ENCODE data around the gene CCNF.

Gene CCNF

DNA sequence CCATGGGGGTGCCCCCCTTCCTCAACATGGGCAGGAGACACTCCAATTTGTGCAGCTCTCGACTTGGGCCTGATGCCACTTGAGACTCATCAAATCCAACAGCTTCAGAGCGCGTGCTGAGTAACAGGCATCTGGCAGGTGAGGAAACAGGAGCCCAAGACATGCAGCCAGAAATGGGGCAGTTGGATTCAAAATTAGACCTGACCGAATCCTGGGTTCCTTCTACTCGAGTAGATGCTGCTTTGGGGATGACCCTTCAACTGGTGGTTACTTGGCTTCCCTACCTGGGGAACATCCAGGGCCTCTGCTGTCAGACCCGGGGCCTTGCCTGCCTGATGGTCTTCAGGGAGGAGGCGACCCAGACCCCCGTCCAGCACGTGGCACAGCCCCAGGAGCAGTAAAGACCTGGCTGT, 41.4 kb downstream of the CCNF start (continued):
- TF ChIP-seq ZEB2 (tag by site-specific recombination; IDR thresholded peaks at IDR 0.05) (peak; percentile 78), ZSCAN30 (tag by site-specific recombination; IDR thresholded peaks at IDR 0.05) (peak; percentile 28; the same call in 1 of the 2 replicates), ZNF449 (tag by site-specific recombination; IDR thresholded peaks at IDR 0.05) (no peak)

DNA sequence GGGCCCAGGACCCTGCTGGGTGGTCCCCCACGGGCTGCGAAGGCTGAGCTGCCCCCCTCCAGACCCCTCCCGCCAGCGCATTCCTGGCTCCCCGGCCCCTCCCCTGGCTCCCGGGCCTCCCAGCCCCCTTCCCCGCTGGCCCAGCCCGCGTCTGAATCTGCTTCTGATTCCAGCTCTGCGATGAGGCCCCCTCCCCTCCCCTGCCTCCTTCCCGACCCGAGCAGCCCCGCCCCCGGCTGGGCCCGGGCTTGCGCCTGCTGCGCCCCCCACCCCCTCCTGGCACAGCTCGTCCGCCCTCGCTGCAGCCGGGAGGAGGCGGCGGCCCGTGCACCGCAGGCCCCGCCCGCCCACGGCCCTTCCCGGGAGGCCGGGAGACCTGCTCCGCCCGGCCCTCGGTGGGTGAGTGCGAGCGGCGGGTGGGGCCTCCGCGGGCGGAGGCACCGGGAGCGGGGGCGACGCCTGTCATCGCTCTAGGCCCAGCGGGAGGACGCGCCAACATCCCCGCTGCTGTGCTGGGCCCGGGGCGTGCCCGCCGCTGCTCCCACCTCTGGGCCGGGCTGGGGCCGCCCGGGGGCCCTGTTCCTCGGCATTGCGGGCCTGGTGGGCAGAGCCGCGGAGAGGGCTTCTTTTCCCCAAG, 41.9 kb downstream of the CCNF start, which contains the start of gene NTN3:
Gene NTN3 (plus strand): TSS at position 282 of the 637 bp plus-strand sequence. CDS start 405 bp downstream, outside the sequence.
- CTCF ChIA-PET: no interaction called here
- POLR2A ChIA-PET: interaction anchor here (0.7 to 3.2 kb wide), 6 partner anchors 12 to 235 kb away, joined by 3 to 34 read pairs (median 4); partner anchors contain the start of genes DNASE1L2, ECI1 and TEDC2
- TF ChIP-seq ZNF114 (tag by site-specific recombination; IDR thresholded peaks at IDR 0.05): no peak
- TF ChIP-seq PRDM10 (tag by site-specific recombination; IDR thresholded peaks at IDR 0.05): peak; percentile 1; the same call in 1 of the 2 replicates
- no peak for TF ChIP-seq ZNF777 (tag by site-specific recombination; IDR thresholded peaks at IDR 0.05; ENCODE audit: borderline replicate concordance)
- TF ChIP-seq ZNF292 (tag by site-specific recombination; IDR thresholded peaks at IDR 0.05; ENCODE audit: borderline replicate concordance, low read depth): no peak
- TF ChIP-seq ZNF184 (tag by site-specific recombination; IDR thresholded peaks at IDR 0.05): peak; percentile 67
- no peak for TF ChIP-seq ZNF830 (tag by site-specific recombination; IDR thresholded peaks at IDR 0.05; ENCODE audit: low read depth)
- TF ChIP-seq ZNF433 (tag by site-specific recombination; IDR thresholded peaks at IDR 0.05; ENCODE audit: low read depth): no peak
- TF ChIP-seq ZNF610 (tag by site-specific recombination; IDR thresholded peaks at IDR 0.05; ENCODE audit: borderline replicate concordance): no peak
- no peak for TF ChIP-seq ZNF600 (tag by site-specific recombination; IDR thresholded peaks at IDR 0.05)
- TF ChIP-seq PRDM6 (tag by site-specific recombination; IDR thresholded peaks at IDR 0.05): no peak
- no peak for TF ChIP-seq BCL11A (tag by site-specific recombination; IDR thresholded peaks at IDR 0.05; ENCODE audit: low read depth)
- TF ChIP-seq, protein P1, sequence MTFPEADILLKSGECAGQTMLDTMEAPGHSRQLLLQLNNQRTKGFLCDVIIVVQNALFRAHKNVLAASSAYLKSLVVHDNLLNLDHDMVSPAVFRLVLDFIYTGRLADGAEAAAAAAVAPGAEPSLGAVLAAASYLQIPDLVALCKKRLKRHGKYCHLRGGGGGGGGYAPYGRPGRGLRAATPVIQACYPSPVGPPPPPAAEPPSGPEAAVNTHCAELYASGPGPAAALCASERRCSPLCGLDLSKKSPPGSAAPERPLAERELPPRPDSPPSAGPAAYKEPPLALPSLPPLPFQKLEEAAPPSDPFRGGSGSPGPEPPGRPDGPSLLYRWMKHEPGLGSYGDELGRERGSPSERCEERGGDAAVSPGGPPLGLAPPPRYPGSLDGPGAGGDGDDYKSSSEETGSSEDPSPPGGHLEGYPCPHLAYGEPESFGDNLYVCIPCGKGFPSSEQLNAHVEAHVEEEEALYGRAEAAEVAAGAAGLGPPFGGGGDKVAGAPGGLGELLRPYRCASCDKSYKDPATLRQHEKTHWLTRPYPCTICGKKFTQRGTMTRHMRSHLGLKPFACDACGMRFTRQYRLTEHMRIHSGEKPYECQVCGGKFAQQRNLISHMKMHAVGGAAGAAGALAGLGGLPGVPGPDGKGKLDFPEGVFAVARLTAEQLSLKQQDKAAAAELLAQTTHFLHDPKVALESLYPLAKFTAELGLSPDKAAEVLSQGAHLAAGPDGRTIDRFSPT (tag by site-specific recombination; IDR thresholded peaks at IDR 0.05): no peak
- peak; percentile 83 for TF ChIP-seq ZNF561 (tag by site-specific recombination; IDR thresholded peaks at IDR 0.05; ENCODE audit: borderline replicate concordance)
- TF ChIP-seq ZNF398 (tag by site-specific recombination; IDR thresholded peaks at IDR 0.05): peak; percentile 63
- no peak for TF ChIP-seq HOXA7 (CRISPR knock-in tag; IDR thresholded peaks at IDR 0.05; ENCODE audit: borderline replicate concordance)
- TF ChIP-seq, protein P2, sequence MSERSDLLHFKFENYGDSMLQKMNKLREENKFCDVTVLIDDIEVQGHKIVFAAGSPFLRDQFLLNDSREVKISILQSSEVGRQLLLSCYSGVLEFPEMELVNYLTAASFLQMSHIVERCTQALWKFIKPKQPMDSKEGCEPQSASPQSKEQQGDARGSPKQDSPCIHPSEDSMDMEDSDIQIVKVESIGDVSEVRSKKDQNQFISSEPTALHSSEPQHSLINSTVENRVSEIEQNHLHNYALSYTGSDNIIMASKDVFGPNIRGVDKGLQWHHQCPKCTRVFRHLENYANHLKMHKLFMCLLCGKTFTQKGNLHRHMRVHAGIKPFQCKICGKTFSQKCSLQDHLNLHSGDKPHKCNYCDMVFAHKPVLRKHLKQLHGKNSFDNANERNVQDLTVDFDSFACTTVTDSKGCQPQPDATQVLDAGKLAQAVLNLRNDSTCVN (tag by site-specific recombination; optimal IDR thresholded peaks at IDR 0.05): peak; percentile 64
- TF ChIP-seq ZNF488 (tag by site-specific recombination; IDR thresholded peaks at IDR 0.05): no peak
- no peak for TF ChIP-seq ZNF266 (tag by site-specific recombination; IDR thresholded peaks at IDR 0.05; ENCODE audit: low read depth)
- no peak for TF ChIP-seq ZFP37 (tag by site-specific recombination; IDR thresholded peaks at IDR 0.05)

More for the DNA sequence above, 41.9 kb downstream of the CCNF start, which contains the start of gene NTN3:
- Histone ChIP-seq H3K4me1 (ENCODE audit: control insufficient read depth, insufficient read depth, low read length) (peaks cover 29% of the 10 kb centered on the region), H3K36me3 (ENCODE audit: control insufficient read depth in 2 of 2, insufficient read depth in 1 of 2, low read length in 2 of 2) (no peaks in the 10 kb centered on the region), H3K4me3 (ENCODE audit: low read depth, low read length) (peak within 1 kb of the TSS; percentile 23), H3K27ac (ENCODE audit: extremely low read depth, low read depth, low read length) (peak within 1 kb of the TSS; percentile 49; the same call in 1 of the 2 replicates), H3K9me3 (ENCODE audit: control insufficient read depth, insufficient read depth, low read depth, low read length) (no peaks in the 10 kb centered on the region)

Measured in HEK293 (cell line).